Measurements from ENCODE around the gene GMPR2. TPM values are rescaled to one million over a fixed set of nuclear protein-coding genes. Genes with fewer than 3 reads are reported as not detected.

The GMPR2 gene
- total and polyA plus RNA-seq, 2 of the 13 experiments (the other 11 are each of a cell fraction or from before 2014, with no cell fraction given) = 210 to 273 TPM

GRCh38 chr14:24273422-24273998 is 40.8 kb downstream of the GMPR2 start (continued):
- TF ChIP-seq MEIS1 (CRISPR knock-in tag; IDR thresholded peaks at IDR 0.05; ENCODE audit: borderline replicate concordance) (0 out of 2 replicates have a peak, but pooled peaks have one; percentile 27), POGZ (CRISPR knock-in tag; IDR thresholded peaks at IDR 0.05) (no peak), ZNF652 (CRISPR knock-in tag; IDR thresholded peaks at IDR 0.05; ENCODE audit: borderline replicate concordance, low read depth) (peak; percentile 89), ZNF430 (CRISPR knock-in tag; IDR thresholded peaks at IDR 0.05) (no peak), NFE2L2 (IDR thresholded peaks at IDR 0.05; ENCODE audit: low read length) (no peak), ZSCAN25 (CRISPR knock-in tag; IDR thresholded peaks at IDR 0.05) (0 out of 2 replicates have a peak, but pooled peaks have one; percentile 12), EZH2 (conservative IDR thresholded peaks at IDR 0.05; ENCODE audit: low read depth, low read length) (no peak), ZNF619 (CRISPR knock-in tag; IDR thresholded peaks at IDR 0.05) (no peak), ATF7 (IDR thresholded peaks at IDR 0.05) (no peak), ATF7 (CRISPR knock-in tag; IDR thresholded peaks at IDR 0.05) (0 out of 2 replicates have a peak, but pooled peaks have one; percentile 29), BRD4 (CRISPR knock-in tag; IDR thresholded peaks at IDR 0.05) (no peak), ZBTB8A (CRISPR knock-in tag; IDR thresholded peaks at IDR 0.05; ENCODE audit: borderline replicate concordance, low read depth) (0 out of 2 replicates have a peak, but pooled peaks have one; percentile 35), TFE3 (CRISPR knock-in tag; IDR thresholded peaks at IDR 0.05) (no peak), SKI (IDR thresholded peaks at IDR 0.05; ENCODE audit: partially characterized antibody) (no peak), ZFP62 (CRISPR knock-in tag; IDR thresholded peaks at IDR 0.05) (no peak), ZNF230 (CRISPR knock-in tag; IDR thresholded peaks at IDR 0.05) (0 out of 2 replicates have a peak, but pooled peaks have one; percentile 65), ZMAT5 (CRISPR knock-in tag; IDR thresholded peaks at IDR 0.05; ENCODE audit: borderline replicate concordance, low read depth) (0 out of 2 replicates have a peak, but pooled peaks have one; percentile 44), TARDBP (CRISPR knock-in tag; IDR thresholded peaks at IDR 0.05) (no peak), PHB2 (IDR thresholded peaks at IDR 0.05; ENCODE audit: partially characterized antibody) (no peak), GTF3A (CRISPR knock-in tag; conservative IDR thresholded peaks at IDR 0.05) (0 out of 2 replicates have a peak, but pooled peaks have one; percentile 44), NFIB (CRISPR knock-in tag; IDR thresholded peaks at IDR 0.05; ENCODE audit: borderline replicate concordance) (no peak), ZNF740 (CRISPR knock-in tag; IDR thresholded peaks at IDR 0.05) (no peak), KLF11 (CRISPR knock-in tag; IDR thresholded peaks at IDR 0.05) (no peak), PCBP1 (IDR thresholded peaks at IDR 0.05; ENCODE audit: borderline replicate concordance, low read depth, low read length) (no peak), NCOA5 (CRISPR knock-in tag; IDR thresholded peaks at IDR 0.05) (no peak), ZNF10 (CRISPR knock-in tag; IDR thresholded peaks at IDR 0.05; ENCODE audit: borderline replicate concordance, low read depth) (no peak)
- TF ChIP-seq, protein P1, sequence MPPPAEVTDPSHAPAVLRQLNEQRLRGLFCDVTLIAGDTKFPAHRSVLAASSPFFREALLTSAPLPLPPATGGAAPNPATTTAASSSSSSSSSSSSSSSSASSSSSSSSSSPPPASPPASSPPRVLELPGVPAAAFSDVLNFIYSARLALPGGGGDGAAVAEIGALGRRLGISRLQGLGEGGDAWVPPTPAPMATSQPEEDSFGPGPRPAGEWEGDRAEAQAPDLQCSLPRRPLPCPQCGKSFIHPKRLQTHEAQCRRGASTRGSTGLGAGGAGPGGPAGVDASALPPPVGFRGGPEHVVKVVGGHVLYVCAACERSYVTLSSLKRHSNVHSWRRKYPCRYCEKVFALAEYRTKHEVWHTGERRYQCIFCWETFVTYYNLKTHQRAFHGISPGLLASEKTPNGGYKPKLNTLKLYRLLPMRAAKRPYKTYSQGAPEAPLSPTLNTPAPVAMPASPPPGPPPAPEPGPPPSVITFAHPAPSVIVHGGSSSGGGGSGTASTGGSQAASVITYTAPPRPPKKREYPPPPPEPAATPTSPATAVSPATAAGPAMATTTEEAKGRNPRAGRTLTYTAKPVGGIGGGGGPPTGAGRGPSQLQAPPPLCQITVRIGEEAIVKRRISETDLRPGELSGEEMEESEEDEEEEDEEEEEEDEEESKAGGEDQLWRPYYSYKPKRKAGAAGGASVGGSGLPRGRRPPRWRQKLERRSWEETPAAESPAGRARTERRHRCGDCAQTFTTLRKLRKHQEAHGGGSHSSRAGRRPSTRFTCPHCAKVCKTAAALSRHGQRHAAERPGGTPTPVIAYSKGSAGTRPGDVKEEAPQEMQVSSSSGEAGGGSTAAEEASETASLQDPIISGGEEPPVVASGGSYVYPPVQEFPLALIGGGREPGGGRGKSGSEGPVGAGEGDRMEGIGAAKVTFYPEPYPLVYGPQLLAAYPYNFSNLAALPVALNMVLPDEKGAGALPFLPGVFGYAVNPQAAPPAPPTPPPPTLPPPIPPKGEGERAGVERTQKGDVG (CRISPR knock-in tag; IDR thresholded peaks at IDR 0.05; ENCODE audit: borderline replicate concordance) = no peak
